NCI-H524 treated with DMSO at 0.1 percent for 48 hours (cell line): ENCODE data around the gene UBAP2.
"Not testable (repeated sequence)": the region's sequence is repeated elsewhere in the genome, so short reads cannot be mapped to it uniquely, and the experiment has no call there.

Source experiments
- DNase-seq: peaks from one replicate; lab custom pipeline; 2025; lab: John Stamatoyannopoulos, UW

UBAP2 gene

GRCh38 chr9:33988219-33988890 lies 60.3 kb downstream of the UBAP2 start:
- DNase-seq, result no peak

DNA sequence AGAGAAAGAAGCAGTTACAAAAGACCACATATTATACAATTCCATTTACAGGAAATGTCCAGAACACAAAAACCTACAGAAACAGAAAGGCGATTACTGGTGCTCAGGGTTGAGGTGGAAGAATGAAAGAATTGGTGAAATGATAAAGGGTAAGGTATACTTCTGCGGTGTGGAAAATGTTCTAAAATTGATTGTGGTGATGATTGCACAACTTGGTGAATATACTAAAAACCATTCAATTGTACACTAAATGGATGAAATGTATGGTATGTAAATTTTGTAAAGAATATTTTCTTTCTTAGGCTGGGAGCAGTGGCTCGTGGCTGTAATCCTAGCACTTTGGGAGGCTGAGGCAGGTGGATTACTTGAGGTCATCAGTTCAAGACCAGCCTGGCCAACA lies 72.3 kb downstream of the UBAP2 start:
- no peak for DNase-seq

DNA sequence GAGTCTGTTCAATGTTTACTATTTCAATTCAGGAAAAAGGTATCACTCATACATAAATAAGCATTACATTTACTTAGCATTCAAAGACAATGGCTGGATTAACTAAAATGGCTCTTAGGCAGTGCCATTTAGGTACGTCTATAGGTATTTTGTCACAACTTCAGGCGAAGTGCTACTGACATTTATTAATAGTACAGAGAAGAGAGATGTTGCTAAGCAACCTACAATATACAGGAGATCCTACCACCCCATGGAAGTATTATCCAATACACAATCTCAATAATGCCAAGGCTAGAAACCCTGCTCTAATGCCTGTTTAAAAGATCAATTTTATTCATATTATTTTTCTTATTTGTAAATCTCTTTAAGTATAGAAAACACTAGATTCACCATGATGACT lies 76.0 kb downstream of the UBAP2 start:
- DNase-seq, result no peak

- DNase-seq, result no peak
Measured at GRCh38 chr9:33964086-33964768, 84.5 kb downstream of the UBAP2 start.

DNA sequence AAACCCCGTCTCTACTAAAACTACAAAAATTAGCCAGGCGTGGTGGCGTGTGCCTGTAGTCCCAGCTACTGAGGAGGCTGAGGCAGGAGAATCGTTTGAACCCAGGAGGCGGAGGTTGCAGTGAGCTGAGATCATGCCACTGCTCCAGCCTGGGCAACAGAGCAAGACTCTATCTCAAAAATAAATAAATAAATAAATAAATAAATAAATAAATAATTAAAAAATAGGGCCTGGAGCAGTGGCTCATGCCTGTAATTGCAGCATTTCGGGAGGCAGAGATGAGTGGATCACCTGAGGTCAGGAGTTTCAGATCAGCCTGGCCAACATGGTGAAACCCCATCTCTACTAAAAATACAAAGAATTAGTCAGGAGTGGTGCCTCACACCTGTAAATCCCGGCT lies 86.2 kb downstream of the UBAP2 start:
- DNase-seq, result not testable (repeated sequence)

DNA sequence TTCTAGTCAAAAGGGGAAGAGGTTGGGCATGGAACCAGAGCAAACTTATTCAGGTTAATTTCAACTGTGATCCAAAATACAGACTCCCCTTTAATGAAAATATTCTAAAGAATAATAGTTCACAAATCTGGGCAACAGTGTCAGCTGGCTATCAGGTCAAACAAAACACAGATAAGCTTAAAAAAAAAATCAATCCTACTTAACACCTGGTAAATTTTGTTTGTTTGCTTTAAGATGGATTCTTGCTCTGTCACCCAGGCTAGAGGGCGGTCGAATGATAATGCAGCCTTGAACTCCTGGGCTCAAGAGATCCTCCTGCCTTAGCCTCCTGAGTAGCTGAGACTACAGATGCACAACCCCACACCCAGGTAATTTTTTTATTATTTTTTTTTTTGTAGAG lies 89.0 kb downstream of the UBAP2 start:
- no peak for DNase-seq

DNA sequence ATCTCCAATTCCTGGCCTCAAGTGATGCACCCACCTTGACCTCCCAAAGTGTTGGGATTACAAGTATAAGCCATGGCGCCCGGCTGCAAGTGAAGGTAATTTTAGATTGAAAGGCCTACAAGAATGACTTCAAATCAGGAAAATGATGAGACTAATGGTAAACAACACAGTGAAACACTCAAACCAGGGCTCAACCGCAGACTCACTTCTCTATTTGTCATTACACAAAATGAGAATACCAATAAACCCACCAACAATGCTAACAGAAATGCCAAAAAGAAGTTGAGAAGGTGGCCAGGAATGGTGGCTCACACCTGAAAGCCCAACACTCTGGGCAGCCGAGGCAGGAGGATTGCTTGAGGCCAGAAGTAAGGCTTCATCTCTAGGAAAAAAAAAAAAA lies 92.1 kb downstream of the UBAP2 start:
- DNase-seq, result no peak

DNA sequence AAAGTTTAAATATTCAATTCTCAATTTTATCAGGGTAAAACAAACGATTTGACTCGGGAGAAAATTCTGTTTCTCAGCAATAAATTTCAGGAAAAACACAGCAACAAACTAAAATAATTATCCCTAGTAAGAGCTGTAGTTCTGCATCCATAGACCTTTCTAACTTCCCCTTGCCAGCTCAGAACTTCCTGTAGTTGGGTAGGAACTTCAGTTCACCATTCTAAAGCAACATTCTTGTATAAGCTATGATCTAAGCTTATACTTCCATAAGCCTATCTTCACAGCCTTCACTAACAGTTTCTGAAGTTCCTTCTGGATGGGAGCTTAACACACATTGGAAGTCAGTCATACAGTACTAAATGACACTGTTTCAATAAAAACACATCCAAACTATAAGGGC lies 96.6 kb downstream of the UBAP2 start:
- no peak for DNase-seq

DNA sequence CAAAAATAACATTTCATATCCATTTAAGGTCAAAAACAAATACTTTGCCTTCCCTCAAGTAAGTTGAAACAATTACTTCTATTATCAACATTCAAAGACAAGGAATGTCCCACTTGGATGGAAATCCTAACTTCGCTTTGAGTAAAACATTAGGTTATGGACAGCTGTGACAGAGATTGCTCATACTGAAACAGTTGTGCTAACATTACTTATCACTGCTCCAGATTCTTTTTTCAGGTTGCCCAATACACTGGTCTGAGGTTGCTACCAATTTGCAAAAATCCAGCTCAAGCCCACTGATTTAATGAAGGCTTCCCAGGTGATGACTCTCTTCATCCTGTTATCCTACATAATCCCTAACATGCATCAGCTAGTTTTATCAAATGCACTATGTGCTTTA lies 98.3 kb downstream of the UBAP2 start:
- no peak for DNase-seq

GRCh38 chr9:33946779-33947535 lies 101.7 kb downstream of the UBAP2 start:
- no peak for DNase-seq

GRCh38 chr9:33943389-33943788 lies 105.3 kb downstream of the UBAP2 start:
- DNase-seq, result no peak

GRCh38 chr9:33942471-33943083 lies 106.1 kb downstream of the UBAP2 start:
- no peak for DNase-seq

- DNase-seq, result no peak
Measured at GRCh38 chr9:33939924-33940874, 108.5 kb downstream of the UBAP2 start.

- DNase-seq, result no peak
Measured at GRCh38 chr9:33934188-33934878, 114.4 kb downstream of the UBAP2 start.

DNA sequence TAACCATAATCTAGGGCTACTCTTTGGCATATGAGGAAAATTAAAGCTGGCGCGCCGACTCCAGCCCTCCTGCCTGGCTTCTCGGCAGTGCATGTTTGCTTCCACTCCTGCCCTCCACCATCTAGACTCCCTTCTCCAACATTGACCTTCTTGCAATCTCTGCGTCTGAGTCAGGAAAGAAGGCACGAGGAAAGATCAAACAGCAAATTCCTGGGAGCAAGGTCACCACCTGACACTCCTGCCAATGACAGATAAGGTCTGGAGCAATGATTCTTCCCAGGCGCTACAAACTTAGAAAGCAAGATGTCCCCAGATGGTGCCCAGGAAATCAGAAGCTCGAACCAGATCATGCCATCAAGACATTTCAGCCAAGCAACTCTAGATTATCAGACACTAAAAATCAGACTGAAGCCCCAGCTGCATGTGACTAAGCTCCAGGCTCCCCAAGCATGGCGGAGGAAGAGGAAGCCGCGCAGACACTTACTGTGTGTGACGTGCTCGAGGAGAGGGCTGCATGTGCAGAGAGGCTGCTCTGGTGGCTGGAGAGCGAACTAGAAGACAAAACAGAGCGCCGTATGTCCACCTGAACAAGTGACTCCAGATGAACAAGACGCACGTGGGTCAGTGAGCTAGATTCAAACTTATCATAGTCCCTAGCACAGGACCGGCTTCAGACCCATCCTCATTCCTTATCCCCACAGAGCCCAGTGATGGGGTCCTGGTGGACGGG lies 116.4 kb downstream of the UBAP2 start:
- DNase-seq, result no peak

- DNase-seq, result no peak
Measured at GRCh38 chr9:33931326-33931725, 117.4 kb downstream of the UBAP2 start.

- DNase-seq, result no peak
Measured at GRCh38 chr9:33927694-33928093, 121.0 kb downstream of the UBAP2 start.

DNA sequence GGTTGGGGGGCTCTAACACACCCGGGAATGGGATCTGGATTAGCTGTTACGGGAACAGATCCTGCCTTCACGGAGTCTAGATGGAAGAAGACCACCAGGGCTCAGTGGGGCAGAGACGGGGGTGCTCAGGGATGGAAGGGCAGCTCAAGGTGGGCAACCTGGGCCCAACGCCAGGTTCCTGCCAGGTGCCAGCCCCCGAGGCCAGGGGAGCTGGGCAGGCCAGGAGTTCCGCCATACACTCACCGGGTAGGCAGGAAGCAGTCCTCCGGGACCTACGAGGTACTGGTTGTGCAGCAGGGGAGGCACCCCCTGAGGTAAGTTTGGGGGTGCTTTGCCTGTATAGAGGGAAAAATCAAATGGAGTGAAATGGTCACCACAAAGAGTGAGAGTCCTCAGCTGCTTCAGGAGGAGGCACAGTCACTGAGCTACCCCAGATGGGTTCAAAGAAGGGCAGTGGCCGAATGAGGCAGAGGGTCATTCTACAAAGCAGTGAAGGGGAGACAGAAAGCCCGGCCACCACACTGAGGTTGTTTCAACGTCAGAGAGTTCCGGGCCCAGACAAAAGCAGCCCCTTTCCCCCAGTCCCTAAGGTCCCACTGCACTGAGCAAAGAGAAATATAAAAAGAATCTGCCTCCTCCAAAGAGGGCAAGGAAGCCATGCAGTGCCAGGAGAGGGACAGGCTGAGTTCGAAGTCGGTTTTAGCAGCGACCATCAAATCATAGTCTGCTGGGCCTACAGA lies 121.8 kb downstream of the UBAP2 start:
- DNase-seq, result no peak

DNA sequence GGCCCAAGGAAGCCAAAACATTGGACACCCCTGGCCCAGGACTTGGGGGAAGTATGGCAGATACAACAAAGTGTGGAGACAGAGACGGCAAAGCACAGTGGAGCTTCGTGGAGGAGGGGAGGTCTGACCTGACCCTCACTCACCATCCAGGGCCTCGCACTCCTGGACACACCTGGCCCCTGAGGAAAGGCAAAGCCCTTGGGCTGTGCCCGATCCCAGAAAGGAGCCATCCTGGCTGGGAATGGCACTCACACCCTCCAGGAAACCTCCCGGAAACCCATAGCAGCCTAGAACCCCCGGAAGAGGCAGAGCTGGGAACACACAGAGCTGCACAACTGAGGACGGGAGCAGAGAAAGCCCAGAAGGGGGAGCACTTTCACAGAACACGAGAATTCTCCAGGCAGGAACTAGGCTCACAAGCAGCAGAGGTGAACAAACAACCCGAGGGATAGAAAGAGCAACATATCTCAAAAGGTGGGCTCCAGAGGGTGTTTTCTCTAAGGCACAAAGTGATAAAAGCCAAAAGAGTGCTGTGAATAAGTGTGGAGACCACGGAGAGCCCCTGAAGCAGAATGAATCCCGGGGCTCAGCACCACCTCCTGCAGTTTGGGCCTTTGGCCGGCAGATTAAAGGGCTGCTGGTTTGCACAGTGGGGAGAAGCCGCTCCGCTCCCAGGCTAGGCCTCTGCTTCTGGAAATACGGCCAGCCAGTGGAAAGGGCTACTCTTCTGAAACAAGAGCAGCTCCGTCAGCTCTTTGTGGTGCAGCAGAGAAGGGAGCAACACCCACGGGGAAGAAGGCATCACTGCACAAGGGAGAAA lies 123.5 kb downstream of the UBAP2 start:
- DNase-seq, result no peak
